ENCODE measurements around the gene PBOV1. TPM values are rescaled to one million over a fixed set of nuclear protein-coding genes. Genes with fewer than 3 reads are reported as not detected.

The PBOV1 gene
- total RNA-seq, 1 experiment from 2014 or later = not detected

DNA sequence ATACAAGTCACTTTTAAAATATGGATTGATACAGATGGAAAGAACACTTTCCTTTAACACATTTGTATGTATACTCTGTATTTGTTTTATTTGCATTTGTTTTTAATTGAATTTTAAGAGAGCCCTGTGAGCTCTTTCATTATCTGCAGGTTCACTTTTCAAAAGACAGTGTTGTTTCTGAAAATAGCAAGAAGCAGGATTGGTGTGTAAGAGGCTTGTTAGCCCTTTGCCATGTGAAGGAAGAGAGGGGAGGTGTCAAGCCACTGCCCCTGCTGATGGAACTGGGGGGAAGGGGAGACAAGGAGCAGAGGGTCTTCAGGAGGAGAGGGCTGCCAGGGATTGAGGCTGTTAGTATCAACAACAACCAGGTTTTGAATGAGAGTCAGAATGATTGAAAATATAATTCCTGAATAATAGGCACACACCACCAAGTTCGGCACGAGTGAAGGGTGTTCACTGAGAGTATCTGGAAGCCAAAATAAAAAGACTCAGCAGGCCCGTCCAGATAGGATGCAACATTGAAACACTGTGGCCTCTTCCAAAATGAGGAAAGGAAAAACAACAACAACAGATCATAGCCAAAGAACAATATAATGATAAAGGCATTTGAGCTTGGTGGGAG lies 12.6 kb upstream of the PBOV1 start (continued):
- TF ChIP-seq ELF1 (IDR thresholded peaks at IDR 0.05; ENCODE audit: borderline replicate concordance, low read depth) (no peak), CEBPB (IDR thresholded peaks at IDR 0.05; ENCODE audit: low read depth) (no peak)

DNA sequence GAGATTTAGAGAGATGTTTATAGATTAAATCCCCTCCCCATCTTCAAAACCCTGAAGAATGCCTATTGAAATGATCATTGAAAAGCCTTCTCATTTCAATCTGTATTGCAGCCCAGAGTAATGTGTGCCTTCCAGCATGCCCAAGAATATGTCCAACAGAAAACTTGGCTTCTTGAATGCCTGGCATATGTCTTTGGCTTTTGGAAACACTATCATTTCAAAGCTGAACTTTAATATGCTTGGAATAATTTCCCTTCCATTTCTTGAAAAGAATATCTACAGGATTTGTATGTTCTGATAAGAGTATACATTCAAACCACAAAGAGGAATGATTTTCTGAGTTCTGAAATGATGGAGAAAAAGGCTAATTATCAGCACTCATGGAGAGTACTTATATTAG lies 11.9 kb upstream of the PBOV1 start:
- POLR2A ChIA-PET = no interaction called here
- intact Hi-C loops (cut with micrococcal nuclease) = no loop called here
- H3K4me1 ChIP-seq (ENCODE audit: control insufficient read depth in 1 of 2, insufficient read depth in 2 of 2, low read length in 2 of 2) = no peaks in the 10 kb centered on the region

More for the DNA sequence above, 11.9 kb upstream of the PBOV1 start:
- BruUV-seq (replicated peaks) = no TSS peak
- Histone ChIP-seq H3K27ac (ENCODE audit: low read depth, low read length) (no peak overlapping the region), H3K9me2 (ENCODE audit: insufficient read depth) (no peaks in the 10 kb centered on the region), H2AFZ (ENCODE audit: low read depth, low read length, poor library complexity, severe bottlenecking) (no peak overlapping the region), H4K20me1 (ENCODE audit: insufficient read depth) (no peaks in the 10 kb centered on the region), H3K27me3 (ENCODE audit: insufficient read depth, low read length) (no peaks in the 10 kb centered on the region), H3K9me3 (ENCODE audit: control insufficient read depth in 1 of 2, insufficient read depth in 1 of 2, low read depth in 1 of 2, low read length in 2 of 2) (no peaks in the 10 kb centered on the region), H3K36me3 (ENCODE audit: control insufficient read depth in 1 of 2, insufficient read depth in 2 of 2, low read length in 2 of 2) (no peaks in the 10 kb centered on the region), H3K9ac (ENCODE audit: low read length) (no peak overlapping the region), H3K4me3 (replicated peaks in 1 of 2; ENCODE audit: low read depth in 1 of 2, low read length in 2 of 2) (no peak overlapping the region), H3K79me2 (ENCODE audit: insufficient read depth, low read length) (no peaks in the 10 kb centered on the region), H3K4me2 (ENCODE audit: low read length) (no peak overlapping the region)
- DNase-seq (ENCODE audit: low read depth, low spot score) = no peak
- ATAC-seq = no peak
- RAD21 ChIA-PET (ENCODE audit: low non-redundant PET in 1 of 2, low total read pairs in 2 of 2, uncharacterized antibody in 2 of 2, unreplicated experiment in 2 of 2) = no interaction called here
- CTCF ChIA-PET = no interaction called here
- TF ChIP-seq YY1 (IDR thresholded peaks at IDR 0.05; ENCODE audit: extremely low read depth, insufficient replicate concordance, low read depth, low read length) (no peak), ZFX (IDR thresholded peaks at IDR 0.05) (no peak), TCF7L2 (IDR thresholded peaks at IDR 0.05; ENCODE audit: borderline replicate concordance, extremely low read depth, insufficient read depth, insufficient read length) (no peak), EGR1 (IDR thresholded peaks at IDR 0.05; ENCODE audit: low read depth) (no peak), POLR2A (IDR thresholded peaks at IDR 0.05; ENCODE audit: borderline replicate concordance, extremely low read depth, insufficient read depth, insufficient read length) (no peak), JUND (IDR thresholded peaks at IDR 0.05) (no peak), FOSL1 (IDR thresholded peaks at IDR 0.05; ENCODE audit: low read depth) (no peak), EZH2phosphoT487 (IDR thresholded peaks at IDR 0.05; ENCODE audit: borderline replicate concordance) (no peak), EZH2 (IDR thresholded peaks at IDR 0.05) (no peak), ELF1 (IDR thresholded peaks at IDR 0.05; ENCODE audit: borderline replicate concordance, low read depth) (no peak), SRF (IDR thresholded peaks at IDR 0.05; ENCODE audit: low read depth) (no peak), CBX3 (IDR thresholded peaks at IDR 0.05; ENCODE audit: low read depth) (no peak), ZNF274 (IDR thresholded peaks at IDR 0.05; ENCODE audit: low read depth, low read length) (no peak), POLR2AphosphoS5 (IDR thresholded peaks at IDR 0.05; ENCODE audit: low read depth, low read length) (no peak), SP1 (IDR thresholded peaks at IDR 0.05; ENCODE audit: low read depth) (no peak)
- TF ChIP-seq, protein P1, sequence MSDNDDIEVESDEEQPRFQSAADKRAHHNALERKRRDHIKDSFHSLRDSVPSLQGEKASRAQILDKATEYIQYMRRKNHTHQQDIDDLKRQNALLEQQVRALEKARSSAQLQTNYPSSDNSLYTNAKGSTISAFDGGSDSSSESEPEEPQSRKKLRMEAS (IDR thresholded peaks at IDR 0.05) = no peak
- TF ChIP-seq, protein P2, sequence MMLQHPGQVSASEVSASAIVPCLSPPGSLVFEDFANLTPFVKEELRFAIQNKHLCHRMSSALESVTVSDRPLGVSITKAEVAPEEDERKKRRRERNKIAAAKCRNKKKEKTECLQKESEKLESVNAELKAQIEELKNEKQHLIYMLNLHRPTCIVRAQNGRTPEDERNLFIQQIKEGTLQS (IDR thresholded peaks at IDR 0.05) = no peak
- TF ChIP-seq, protein P3, sequence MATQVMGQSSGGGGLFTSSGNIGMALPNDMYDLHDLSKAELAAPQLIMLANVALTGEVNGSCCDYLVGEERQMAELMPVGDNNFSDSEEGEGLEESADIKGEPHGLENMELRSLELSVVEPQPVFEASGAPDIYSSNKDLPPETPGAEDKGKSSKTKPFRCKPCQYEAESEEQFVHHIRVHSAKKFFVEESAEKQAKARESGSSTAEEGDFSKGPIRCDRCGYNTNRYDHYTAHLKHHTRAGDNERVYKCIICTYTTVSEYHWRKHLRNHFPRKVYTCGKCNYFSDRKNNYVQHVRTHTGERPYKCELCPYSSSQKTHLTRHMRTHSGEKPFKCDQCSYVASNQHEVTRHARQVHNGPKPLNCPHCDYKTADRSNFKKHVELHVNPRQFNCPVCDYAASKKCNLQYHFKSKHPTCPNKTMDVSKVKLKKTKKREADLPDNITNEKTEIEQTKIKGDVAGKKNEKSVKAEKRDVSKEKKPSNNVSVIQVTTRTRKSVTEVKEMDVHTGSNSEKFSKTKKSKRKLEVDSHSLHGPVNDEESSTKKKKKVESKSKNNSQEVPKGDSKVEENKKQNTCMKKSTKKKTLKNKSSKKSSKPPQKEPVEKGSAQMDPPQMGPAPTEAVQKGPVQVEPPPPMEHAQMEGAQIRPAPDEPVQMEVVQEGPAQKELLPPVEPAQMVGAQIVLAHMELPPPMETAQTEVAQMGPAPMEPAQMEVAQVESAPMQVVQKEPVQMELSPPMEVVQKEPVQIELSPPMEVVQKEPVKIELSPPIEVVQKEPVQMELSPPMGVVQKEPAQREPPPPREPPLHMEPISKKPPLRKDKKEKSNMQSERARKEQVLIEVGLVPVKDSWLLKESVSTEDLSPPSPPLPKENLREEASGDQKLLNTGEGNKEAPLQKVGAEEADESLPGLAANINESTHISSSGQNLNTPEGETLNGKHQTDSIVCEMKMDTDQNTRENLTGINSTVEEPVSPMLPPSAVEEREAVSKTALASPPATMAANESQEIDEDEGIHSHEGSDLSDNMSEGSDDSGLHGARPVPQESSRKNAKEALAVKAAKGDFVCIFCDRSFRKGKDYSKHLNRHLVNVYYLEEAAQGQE (IDR thresholded peaks at IDR 0.05; ENCODE audit: low read depth) = no peak
- TF ChIP-seq, protein P4, sequence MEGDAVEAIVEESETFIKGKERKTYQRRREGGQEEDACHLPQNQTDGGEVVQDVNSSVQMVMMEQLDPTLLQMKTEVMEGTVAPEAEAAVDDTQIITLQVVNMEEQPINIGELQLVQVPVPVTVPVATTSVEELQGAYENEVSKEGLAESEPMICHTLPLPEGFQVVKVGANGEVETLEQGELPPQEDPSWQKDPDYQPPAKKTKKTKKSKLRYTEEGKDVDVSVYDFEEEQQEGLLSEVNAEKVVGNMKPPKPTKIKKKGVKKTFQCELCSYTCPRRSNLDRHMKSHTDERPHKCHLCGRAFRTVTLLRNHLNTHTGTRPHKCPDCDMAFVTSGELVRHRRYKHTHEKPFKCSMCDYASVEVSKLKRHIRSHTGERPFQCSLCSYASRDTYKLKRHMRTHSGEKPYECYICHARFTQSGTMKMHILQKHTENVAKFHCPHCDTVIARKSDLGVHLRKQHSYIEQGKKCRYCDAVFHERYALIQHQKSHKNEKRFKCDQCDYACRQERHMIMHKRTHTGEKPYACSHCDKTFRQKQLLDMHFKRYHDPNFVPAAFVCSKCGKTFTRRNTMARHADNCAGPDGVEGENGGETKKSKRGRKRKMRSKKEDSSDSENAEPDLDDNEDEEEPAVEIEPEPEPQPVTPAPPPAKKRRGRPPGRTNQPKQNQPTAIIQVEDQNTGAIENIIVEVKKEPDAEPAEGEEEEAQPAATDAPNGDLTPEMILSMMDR (IDR thresholded peaks at IDR 0.05 in 2 of 3, conservative IDR thresholded peaks at IDR 0.05 in 1 of 3; ENCODE audit: borderline replicate concordance in 1 of 3, insufficient read depth in 1 of 3, low read depth in 2 of 3, low read length in 2 of 3) = no peak
